ENCODE measurements around the gene FADS3. TPM values are rescaled to one million over a fixed set of nuclear protein-coding genes. Genes with fewer than 3 reads are reported as not detected.
A peak's percentile ranks its signal among the peaks of the same experiment; 100 is the strongest.

Gene FADS3
- total RNA-seq, 2 experiments from 2014 or later = 6.9 TPM

DNA sequence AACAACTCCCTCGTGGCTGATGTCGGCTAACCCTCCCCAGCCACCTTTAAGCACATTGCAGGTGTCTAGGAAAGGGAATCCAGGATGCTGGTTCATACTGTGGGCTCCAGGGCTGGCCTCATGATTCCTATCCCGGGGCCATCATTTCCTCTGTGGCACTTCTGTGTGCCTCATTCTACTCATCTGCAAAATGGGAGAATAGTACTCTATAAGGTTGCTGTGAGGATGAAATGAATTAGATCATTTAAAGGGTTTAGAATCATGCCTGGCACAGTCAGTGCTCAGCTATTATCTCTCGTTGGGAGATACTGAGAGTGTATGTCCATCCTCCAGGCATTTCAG lies 4.3 kb upstream of the FADS3 start:
- Histone ChIP-seq H3K9me3 (ENCODE audit: control insufficient read depth in 1 of 2, insufficient read depth in 1 of 2, low read length in 2 of 2) (no peaks in the 10 kb centered on the region), H3K36me3 (ENCODE audit: insufficient read depth, low read length) (no peaks in the 10 kb centered on the region)

DNA sequence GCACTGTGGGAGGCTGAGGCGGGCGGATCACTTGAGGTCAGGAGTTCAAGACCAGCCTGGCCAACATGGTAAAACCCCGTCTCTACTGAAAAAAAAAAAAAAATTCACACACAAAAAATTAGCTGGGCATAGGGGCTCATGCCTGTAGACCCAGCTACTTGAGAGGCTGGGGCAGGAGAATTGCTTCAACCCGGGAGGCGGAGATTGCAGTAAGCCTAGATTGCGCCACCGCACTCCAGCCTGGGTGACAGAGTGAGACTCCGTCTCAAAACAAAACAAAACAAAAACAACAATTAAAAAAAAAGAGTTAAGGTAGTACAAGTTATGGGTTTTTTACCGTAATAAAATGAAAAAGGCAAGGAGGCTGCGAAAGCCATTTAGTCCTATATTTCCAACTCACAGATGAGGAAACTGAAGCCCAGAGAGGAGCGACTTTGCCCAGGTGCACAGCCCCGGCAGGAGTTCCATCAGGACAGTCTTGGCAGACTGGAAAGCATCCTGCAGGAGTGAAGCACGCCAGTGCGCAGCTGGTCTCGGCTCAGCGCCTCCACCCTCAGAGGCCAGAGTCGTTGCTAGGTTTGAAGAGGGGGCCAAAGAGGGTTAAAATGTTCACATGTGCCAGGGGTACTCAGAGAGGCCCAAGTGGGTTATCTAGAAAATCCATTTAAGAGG lies 3.8 kb upstream of the FADS3 start:
- Mint-ChIP-seq H3K9me3 (no peaks in the 10 kb centered on the region), H3K4me3 (no peak overlapping the region)

More for the DNA sequence above, 4.3 kb upstream of the FADS3 start:
- Histone ChIP-seq H3K4me1 (ENCODE audit: insufficient read depth, low read length) (peaks cover 22% of the 10 kb centered on the region), H3K27ac (ENCODE audit: low read depth in 1 of 2, low read length in 2 of 2) (no peak overlapping the region), H3K4me3 (ENCODE audit: low read length) (no peak overlapping the region), H3K27me3 (ENCODE audit: control insufficient read depth in 1 of 2, insufficient read depth in 2 of 2, low read length in 2 of 2) (no peaks in the 10 kb centered on the region)
- ChIA-PET CTCF (interaction anchor here (2.3 to 8.1 kb wide), 3 partner anchors 52 to 213 kb away, joined by 8 to 207 read pairs (median 132); no protein-coding TSS in a partner anchor), POLR2A (no interaction called here)
- Mint-ChIP-seq H3K4me1 (ENCODE audit: low read depth) (peaks cover 14% of the 10 kb centered on the region), H3K9me3 (no peaks in the 10 kb centered on the region), H3K4me3 (no peak overlapping the region), H3K36me3 (ENCODE audit: low read depth) (no peaks in the 10 kb centered on the region), H3K27me3 (no peaks in the 10 kb centered on the region), H3K27ac (no peak overlapping the region)
- no peak for TF ChIP-seq CTCF (IDR thresholded peaks at IDR 0.05)
- DNase-seq (no peak), ATAC-seq (ENCODE audit: poor library complexity) (no peak)
- intact Hi-C loops (cut with DNase I, micrococcal nuclease) = loop anchor here (5.0 kb wide), 3 partner anchors 52 to 98 kb away; partner anchors contain the start of gene FTH1 (in 2 of the 2)

DNA sequence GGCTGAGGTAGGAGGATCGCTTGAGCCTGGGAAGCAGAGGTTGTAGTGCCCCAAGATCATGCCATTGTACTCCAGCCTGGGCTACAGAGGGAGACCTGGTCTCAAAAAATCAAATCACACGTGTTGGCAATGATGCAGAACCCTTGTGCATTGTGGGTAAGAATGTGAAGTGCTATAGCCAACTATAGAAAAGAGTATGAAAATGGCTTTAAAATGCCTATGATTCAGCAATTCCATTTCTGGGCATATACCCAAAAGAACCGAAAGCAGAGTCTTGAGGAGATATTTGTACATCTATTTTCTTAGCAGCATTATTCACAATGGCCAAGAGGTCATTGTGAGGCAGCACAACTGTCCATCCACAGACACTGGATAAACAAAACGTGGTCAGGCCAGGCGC lies 2.6 kb upstream of the FADS3 start:
- Histone ChIP-seq H3K4me1 (ENCODE audit: insufficient read depth, low read length) (peaks cover 24% of the 10 kb centered on the region), H3K27me3 (ENCODE audit: control insufficient read depth in 1 of 2, insufficient read depth in 2 of 2, low read length in 2 of 2) (no peaks in the 10 kb centered on the region), H3K27ac (ENCODE audit: low read depth in 1 of 2, low read length in 2 of 2) (no peak overlapping the region), H3K36me3 (ENCODE audit: insufficient read depth, low read length) (no peaks in the 10 kb centered on the region), H3K9me3 (ENCODE audit: control insufficient read depth in 1 of 2, insufficient read depth in 1 of 2, low read length in 2 of 2) (no peaks in the 10 kb centered on the region), H3K4me3 (ENCODE audit: low read length) (no peak overlapping the region)
- Mint-ChIP-seq H3K4me3 (no peak overlapping the region), H3K4me1 (ENCODE audit: low read depth) (peaks cover 10% of the 10 kb centered on the region), H3K9me3 (no peaks in the 10 kb centered on the region), H3K36me3 (ENCODE audit: low read depth) (no peaks in the 10 kb centered on the region), H3K27me3 (no peaks in the 10 kb centered on the region), H3K27ac (no peak overlapping the region)
- intact Hi-C loops (cut with DNase I, micrococcal nuclease) = loop anchor here in 1 of 2 experiments (2.0 kb wide), 1 partner anchor 95 kb away; no protein-coding TSS in a partner anchor
- peak in 1 of 14 experiments; percentile 40 for DNase-seq
- CTCF ChIA-PET = interaction anchor here (0.6 to 1.4 kb wide), 2 partner anchors 188 to 413 kb away, joined by 3 to 8 read pairs; no protein-coding TSS in a partner anchor
- no peak for ATAC-seq (ENCODE audit: poor library complexity)
- no peak for TF ChIP-seq CTCF (IDR thresholded peaks at IDR 0.05)
- POLR2A ChIA-PET = no interaction called here

More for the DNA sequence above, 3.8 kb upstream of the FADS3 start:
- ChIA-PET CTCF (interaction anchor here (1.4 to 8.1 kb wide), 4 partner anchors 52 to 214 kb away, joined by 8 to 207 read pairs (median 70); no protein-coding TSS in a partner anchor), POLR2A (no interaction called here)
- DNase-seq (no peak), ATAC-seq (ENCODE audit: poor library complexity) (no peak)
- no peak overlapping the region for H3K27ac ChIP-seq (ENCODE audit: low read depth in 1 of 2, low read length in 2 of 2)
- no peaks in the 10 kb centered on the region for H3K27me3 ChIP-seq (ENCODE audit: control insufficient read depth in 1 of 2, insufficient read depth in 2 of 2, low read length in 2 of 2)
- H3K4me3 ChIP-seq (ENCODE audit: low read length) = no peak overlapping the region
- Mint-ChIP-seq H3K4me1 (ENCODE audit: low read depth) (peaks cover 15% of the 10 kb centered on the region), H3K27ac (no peak overlapping the region), H3K36me3 (ENCODE audit: low read depth) (no peaks in the 10 kb centered on the region), H3K27me3 (no peaks in the 10 kb centered on the region)
- no peaks in the 10 kb centered on the region for H3K36me3 ChIP-seq (ENCODE audit: insufficient read depth, low read length)
- peaks cover 27% of the 10 kb centered on the region for H3K4me1 ChIP-seq (ENCODE audit: insufficient read depth, low read length)
- H3K9me3 ChIP-seq (ENCODE audit: control insufficient read depth in 1 of 2, insufficient read depth in 1 of 2, low read length in 2 of 2) = no peaks in the 10 kb centered on the region
- intact Hi-C loops (cut with DNase I, micrococcal nuclease) = loop anchor here (5.0 kb wide), 3 partner anchors 52 to 98 kb away; partner anchors contain the start of gene FTH1 (in 2 of the 2)
- TF ChIP-seq CTCF (IDR thresholded peaks at IDR 0.05) = no peak

All from CD4-positive, alpha-beta T cell (primary cell).